DMS79 (cell line): Measurements from ENCODE around the gene FGGY.
"Not testable (repeated sequence)": the region's sequence is repeated elsewhere in the genome, so short reads cannot be mapped to it uniquely, and the experiment has no call there.

Experiments used
- DNase-seq: peaks from one replicate; lab custom pipeline; 2025; lab: John Stamatoyannopoulos, UW

FGGY gene

DNA sequence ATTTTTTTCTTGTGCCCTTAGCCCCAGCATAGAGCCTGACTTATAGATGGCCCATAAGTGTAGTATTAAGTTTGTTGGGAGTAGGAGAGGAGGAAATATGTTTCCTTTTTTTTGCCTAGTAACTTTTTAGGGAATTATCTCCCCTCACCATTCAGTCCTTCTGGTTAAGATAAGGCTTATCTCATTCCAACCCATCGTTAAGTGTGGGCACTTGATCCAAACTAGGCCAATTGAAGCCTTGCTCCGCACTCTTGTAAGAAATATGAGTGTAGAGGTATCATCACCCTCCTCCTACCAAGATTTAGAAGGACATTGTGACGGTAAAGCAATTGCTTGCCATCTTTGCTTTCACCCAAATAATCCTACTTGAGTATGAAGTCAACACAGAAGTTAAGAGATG, 8.8 kb upstream of the FGGY start:
- DNase-seq, result no peak

DNA sequence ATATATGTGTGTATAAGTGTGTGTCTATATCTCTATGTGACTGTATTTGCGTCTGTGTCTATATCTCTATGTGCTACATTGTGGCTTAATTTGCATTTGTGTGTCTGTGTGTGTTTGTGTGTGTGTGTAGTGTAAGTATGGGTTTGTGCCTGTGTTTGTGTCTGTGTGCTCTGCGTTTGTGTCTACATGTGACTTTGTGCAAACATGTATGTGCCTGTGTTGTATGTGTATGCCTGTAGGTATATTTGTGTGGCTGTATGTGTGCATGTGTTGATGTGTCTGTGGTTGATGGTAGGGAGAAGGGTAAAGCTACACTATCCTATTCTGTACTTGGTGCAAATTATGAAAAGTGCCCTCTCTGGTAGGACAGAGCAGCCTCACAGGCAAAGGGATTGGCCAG, 7.3 kb upstream of the FGGY start:
- DNase-seq, result no peak

DNA sequence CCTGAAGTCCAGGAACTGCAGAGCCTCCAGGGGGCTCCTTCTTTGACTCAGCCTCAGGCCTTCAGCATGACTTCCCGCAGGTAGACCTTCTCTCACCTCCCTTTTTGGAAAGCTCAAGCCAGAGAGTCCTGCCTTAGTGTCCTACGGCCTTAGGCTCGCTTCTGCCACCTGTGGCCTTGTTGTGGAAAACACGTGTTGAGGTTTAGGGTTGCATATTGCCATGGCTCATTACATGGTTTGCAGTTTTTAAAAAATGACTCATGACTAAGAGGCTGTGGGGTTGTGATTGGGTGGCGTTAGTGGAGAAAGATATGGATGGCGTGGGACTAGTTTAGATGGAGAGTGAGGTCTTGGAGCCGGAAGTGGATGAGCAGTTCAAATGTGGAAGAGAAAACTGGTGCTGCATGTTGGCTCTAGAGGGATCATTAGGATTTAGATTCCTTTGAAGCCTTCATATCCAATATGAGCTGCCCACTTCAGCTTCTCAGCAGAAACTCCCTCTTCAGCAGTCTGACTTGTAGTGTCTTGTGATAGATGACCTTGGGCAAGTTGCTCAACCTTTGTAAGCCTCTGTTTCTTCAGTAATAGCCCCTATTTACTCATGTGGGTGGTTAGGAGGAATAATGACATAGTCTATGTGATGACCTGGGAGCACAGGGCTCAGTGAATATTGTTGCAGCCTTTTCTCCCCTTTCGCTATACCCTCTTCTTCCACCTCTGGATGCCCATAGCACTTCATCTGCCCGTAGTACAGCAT, 6.5 kb upstream of the FGGY start:
- DNase-seq, result no peak

DNA sequence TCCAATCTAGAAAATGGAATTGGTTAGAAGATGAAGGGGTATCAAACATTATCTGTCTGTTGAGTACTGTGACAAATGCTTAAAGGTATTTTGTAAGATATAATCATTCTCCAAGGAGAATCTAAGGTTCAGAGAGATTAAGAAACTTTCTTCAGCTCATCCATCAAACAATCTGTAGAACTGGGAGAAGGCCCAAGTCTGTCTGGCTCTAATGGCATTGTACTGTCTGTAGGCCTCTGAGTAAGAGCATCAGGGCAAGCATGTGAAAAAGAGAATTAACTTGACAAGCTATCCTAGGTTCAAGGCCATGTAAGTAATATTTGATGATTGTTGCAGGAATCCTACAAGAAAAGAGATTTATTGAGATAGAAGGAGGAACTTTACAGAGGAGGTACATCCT, 5.3 kb upstream of the FGGY start:
- DNase-seq, result no peak

DNA sequence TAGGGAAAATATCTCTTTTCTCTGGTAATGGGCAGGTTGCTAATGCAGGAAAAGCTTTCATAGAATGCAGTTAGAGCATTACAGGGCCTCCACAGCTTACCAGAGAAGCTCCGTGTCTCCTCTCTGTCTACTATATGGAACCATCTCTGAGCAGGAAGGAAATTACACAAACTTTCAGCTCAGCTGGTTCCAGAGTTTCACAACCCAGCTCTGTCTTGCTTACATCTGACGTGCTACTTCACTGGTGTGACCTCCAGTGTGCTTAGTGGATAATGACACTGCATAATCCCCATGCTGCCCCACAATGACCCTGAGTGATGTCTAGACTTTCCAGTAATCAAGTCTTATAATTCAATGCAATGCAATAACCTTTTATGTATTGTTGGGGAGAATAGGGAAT, 4.3 kb upstream of the FGGY start:
- DNase-seq, result no peak

DNA sequence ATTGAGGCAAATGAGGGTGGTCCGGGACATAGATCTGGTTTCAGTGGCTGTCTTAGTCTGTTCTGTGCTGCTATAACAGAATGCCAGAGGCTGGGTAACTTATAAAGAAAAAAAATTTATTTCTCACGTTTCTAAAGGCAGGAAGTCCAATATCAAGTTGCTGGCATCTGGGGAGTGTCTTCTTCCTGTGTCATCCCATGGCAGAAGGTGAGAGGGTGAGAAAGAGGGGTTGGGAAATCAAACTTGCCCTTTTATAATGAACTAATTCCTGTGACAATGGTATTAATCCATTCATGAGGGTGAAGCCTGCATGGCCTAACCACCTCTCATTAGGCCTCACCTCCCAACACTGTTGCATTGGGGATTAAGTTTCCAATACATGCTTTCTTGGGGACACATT, 3.7 kb upstream of the FGGY start:
- no peak for DNase-seq

DNA sequence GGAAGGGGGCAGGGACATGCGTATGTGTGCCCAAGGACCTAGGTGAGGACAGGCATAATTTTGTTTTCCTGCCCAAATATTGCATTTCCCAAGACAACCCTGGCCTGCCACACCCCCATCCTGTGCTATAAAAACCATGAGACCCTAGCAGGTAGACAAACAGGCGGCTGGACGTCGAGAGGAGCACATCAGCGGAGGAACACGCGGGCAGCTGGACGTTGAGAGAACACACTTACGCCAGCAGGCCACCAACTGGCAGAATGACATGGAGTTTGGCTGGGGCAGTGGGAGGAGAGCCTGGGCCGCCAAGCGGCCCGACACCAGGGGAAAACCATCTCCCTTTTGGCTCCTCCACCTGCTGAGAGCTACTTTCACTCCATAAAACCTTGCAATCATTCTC, 3.0 kb upstream of the FGGY start:
- DNase-seq, result no peak

DNA sequence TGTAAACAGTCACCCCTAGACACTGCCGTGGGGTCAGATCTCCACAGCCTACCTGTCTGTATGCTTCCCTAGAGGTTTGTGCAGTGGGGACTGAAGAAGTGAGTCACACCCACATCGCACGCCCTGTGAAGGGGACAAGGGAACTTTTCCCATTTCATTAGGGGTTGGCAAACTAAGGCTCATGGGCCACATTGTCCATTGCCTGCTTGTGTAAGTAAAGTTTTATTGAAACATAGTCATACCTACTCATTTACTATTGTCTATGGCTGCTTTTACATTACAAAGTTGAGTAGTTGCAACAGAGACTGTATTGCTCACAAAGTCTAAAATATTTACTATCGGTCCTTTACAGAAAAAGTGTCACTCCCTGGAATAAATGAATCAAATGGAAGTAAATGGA, 2.5 kb upstream of the FGGY start:
- DNase-seq, result no peak

DNA sequence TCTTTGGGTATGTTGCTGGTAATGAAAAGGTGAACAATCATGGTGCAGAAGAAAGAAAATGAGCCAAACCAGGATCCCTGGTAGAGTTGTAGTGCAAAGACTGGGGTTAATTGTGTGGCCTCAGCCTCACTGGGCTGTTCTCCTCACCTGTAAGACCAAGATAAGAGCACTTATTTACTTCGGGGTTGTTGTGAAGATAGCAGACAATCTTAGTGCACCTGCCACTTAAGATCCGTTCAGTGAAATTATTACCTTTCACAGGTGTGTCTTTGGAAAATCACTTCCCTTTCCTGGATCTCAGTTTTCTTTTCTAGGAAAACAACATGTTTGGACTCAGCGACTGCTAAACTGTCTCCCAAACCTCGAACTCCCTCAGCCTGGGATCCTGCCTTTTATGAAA, 1.3 kb upstream of the FGGY start:
- DNase-seq, result no peak

DNA sequence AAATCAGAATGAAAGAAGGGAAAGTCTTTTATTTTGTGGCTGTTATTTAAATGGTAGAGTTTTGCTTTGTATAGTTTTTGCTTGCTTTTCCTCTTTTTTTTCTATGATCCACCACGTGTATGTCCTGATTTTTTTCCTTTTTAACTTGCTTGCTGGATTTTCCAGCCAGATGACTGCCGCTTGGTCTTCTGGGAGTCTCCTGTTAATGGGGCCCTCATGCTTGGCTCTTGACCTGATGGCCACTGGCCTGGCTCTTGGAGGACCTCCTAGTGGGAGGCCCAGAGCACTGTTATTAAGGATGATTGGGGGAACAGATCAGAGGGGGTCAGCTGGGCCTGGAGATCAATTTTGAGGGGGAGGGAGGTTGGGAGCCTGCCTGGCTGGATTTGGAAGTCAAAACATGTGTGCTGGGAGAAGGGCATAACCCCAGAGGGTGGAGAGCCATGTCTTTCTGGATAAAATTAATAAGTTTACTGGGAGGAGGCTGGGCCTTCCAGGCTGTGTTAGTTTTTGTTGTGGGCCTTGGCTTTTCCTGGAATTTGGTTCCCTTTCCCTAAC, 1.2 kb downstream of the FGGY start:
- no peak for DNase-seq

DNA sequence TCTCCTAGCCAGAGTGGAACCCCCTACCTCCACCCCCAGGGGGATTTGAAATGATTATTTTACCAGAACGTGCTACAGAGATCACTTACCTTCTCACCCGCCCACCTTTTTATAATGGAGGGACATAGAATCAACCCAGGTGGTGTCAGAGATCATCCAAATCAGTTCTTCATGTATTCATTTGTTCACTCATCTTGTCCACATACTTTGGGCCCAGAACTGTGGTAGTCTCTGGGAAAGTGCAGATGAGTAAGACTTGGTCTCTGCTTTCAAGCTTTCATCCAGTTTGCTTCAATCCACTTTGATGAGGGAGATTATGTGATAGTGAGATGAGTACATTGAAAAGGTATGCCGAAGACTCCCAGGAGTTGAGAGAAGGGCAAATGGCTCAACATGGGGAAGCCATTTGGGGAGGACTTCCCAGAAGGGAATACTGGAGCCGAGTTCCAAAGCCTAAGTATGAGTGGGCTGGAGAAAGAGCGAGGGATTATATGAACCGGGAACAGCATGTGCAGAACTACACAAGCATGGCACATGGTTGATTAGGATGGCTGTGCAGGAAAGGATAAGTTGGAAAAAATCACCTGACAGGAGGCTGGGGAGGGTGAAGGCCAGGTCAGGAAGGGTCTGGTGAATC, 1.9 kb downstream of the FGGY start:
- no peak for DNase-seq

DNA sequence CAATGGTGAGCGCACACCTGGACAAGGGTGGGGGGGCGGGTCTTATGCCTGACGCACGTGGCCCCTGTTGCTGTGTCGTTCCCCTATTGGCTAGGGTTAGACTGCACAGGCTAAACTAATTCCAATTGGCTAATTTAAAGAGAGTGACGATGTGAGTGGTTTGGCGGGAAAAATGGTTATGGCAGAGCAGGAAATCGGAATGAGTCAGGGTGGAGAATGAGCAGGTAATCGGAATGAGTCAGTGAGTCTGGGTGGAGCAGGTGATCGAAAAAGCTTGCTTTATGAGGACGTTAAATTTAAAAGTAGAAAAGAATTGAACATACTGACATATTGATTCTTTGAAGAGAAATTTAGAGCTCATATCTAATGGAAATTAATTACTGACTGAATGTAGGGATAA, 2.8 kb downstream of the FGGY start:
- not testable (repeated sequence) for DNase-seq

DNA sequence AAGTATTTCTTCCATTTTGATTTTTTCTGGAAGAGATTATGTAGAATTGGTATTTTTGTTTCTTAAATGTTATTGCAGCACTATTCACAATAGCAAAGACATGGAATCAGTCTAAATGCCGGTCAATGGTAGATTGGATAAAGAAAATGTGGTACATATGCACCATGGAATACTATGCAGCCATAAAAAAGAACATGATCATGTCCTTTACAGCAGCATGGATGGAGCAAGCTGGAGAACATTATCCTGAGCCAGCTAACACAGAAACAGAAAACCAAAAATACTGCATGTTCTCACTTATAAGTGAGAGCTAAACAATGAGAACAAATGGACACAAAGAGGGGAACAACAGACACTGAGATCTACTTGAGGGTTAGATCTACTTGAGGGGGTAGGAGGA, 5.4 kb downstream of the FGGY start:
- DNase-seq, result no peak

DNA sequence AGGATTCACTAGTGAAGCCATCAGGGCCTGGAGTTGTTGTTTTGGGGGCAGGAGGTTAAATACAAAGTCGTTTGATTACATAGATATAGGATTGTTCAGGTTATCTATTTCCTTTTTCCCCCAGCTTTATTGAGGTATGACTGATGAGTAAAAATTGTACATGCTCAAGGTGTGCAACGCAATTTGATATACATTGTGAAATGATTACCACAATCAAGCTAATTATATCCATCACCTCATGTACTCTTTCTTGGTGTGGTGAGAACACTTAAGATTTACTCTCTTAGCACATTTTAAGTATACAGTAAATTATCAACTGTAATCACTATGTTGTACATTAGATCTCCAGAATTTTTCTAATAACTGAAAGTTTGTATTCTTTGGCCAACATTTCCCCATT, 6.0 kb downstream of the FGGY start:
- no peak for DNase-seq

DNA sequence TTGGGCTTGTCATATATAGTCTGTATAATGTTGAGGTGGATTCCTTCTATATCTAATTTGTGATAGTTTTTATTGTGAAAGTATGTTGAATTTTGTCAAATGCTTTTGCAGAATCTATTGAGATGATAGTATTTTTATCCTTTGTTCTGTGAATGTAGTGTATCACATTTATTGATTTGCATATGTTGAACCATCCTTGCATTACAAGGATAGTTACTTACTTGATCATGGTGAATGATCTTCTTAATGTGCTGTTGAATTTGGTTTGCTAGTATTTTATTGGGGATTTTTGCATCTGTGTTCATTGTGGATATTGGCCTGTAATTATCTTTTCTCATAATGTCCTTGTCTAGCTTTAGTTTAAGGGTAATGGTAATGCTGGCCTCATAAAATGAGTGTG, 8.3 kb downstream of the FGGY start:
- no peak for DNase-seq

DNA sequence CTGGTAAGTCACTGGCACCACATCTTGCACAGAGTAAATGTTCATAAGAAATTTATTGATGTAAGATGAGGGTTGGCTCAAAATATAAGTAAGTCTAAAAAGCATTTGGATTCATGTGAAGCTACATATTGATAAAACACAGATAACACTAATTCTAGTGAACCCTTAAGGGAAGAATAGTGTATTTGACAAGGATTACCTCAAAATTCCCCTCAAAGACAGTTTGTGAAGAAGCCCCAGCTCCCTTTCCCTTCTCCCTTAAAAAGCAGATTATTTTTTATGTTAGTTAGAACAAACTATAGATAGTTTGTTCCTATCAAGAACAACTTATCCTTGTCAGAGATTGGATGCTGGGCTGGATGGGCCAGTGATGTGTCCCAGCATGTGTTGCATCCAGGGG, 10.7 kb downstream of the FGGY start:
- DNase-seq, result no peak

DNA sequence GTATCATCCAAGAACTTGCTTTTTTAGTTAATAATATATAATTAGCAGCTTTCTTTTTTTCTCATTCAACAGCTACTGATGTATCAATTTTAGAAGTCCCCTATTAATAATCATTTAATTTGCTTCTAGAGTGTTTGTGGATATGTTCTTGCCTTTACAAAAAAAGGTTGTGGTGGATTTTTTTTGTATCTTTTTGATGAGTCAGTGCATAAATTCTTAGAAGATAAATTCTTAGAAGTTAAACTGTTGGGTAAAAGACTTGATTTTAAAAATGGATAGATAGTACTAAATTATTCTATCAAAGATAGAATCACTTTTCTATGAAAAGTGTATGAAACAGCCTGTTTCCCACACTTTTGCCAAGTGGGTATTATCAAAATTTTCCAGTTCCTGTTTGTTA, 11.9 kb downstream of the FGGY start:
- DNase-seq, result no peak

DNA sequence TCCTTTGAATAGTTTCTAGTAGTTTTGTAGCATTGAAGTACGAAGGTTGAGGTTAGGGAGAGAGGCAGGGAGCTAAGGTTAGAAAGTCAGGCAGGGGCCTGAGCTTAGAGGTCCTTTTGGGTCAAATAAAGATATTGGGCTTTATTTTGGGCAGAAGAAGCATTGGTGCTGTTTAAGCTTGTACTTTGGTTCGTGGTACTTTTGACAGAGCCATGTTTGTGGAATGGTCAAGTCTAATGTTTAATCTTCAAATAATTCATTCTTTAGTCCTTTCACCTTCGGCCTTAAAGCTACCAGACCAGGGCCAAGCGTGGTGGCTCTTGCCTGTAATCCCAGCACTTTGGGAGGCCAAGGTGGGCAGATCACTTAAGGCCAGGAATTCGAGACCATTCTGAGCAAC, 12.5 kb downstream of the FGGY start:
- no peak for DNase-seq

DNA sequence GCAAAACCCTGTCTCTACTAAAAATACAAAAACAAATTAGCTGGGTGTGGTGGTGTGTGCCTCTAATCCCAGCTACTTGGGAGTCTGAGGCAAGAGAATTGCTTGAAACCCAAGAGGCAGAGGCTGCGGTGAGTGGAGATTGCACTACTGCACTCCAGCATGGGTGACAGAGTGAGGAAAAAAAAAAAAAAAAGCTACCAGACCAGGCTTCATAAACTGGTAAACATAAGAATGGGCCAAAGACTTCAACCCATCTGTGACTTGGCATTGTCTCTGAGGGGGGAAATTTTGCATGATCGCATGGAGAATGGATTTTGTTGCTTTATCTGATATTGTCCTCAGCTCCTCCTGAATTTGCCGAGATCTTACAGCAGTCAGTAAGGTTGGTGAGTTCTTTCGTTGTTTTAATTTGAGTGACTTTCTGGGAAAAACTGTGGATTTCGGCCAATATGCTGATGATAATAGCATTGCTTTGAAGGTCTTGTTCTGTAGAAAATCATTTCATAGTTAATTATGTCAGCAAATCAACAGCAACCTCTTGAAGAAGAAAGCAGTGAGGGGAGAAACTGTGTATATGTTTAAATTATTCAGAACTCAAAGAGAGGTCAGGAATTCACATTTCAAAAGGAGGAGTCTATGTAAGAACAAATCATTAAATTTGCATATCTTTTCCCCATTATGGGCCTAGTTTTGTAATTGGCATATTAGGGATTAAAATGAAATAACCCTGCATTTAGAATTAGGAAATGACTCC, 13.1 kb downstream of the FGGY start:
- DNase-seq, result no peak

DNA sequence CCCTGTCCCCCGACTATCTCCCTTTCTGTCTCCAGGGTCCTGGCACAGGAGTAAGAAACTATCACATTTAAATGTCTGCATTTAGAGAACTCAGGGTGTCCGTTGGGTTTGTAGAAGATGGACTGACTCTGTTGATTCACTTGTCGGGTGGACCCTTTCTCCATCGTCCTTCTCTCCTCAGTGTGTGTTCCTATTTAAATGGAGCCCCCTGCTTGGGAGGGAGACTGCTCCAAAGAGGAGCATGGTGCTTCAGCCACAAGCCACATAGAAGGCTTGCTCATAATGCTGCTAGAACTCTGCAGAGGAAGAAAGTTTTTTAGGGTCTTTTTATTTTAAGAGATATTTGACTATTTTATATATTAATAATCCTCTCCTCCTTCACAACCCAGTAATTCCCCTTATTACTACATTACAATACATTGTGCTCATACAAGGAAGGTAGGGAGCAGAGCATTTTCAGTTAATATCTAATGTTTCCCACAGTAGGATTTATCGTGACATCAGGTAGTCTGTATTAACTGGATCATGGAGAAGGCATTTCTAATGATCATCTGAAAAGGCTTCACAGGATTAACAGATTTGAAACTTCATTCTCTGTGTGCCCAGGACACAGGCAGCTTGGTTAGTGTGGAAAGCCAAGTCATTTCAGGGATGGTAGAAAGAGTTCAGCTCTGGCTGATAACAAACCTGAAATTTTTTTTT, 13.8 kb downstream of the FGGY start:
- no peak for DNase-seq

DNA sequence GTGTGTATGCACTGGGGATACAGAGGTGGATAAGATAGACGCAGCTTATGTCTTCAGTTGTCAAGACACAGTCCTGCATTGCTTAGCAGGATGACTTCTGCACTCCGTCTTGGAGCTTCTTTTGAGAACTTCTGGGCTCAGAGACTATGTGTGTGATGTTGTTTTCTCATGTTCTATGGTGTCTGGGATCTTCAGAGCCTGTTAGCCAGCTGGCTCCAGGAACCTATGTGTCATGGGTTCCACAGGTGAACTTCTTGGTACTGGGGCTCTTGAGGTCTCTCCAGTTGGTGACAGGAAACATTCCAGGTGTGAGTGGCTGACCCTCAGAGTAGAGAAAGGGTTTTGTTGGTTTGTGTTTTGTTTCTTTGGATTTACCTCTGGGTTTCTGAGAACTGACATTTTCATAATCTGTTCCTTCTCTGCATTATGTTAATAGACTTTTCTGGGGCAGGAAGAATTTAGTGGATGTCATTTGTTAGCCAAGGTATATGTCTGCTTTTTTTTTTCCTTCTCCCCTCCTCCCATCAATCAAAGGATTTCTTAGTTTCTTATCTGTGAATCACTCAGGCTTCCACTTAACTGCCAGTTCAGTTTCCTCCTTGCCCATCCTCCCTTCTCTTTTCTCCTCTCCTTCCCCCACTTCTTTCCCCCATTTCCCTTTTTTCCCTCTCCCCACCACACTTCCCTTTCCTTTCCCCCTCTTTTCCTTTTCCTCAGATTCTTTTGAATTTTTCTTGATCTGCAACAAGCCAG, 18.1 kb downstream of the FGGY start:
- no peak for DNase-seq
